Measurements from ENCODE around the gene GRAMD2B.
A peak's percentile ranks its signal among the peaks of the same experiment; 100 is the strongest.

GRAMD2B gene

DNA sequence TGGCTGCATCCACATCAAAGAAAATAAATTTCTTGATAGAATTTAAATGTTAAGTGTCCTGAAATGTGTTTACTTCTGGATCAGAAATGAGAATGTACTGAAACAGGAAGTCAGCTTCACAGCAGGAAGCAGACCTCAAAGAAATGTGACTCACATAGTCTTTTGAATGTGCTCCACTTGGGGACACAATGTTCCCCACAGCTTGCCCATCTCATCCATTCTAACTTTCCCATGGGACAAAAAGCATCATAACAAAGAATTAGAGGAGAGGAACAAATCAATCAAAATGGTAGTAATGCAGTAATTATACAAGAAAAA lies 85.7 kb downstream of the GRAMD2B start (continued):
- TF ChIP-seq ZNF473 (tag by site-specific recombination; IDR thresholded peaks at IDR 0.05) (no peak), ZNF223 (tag by site-specific recombination; IDR thresholded peaks at IDR 0.05) (no peak)

DNA sequence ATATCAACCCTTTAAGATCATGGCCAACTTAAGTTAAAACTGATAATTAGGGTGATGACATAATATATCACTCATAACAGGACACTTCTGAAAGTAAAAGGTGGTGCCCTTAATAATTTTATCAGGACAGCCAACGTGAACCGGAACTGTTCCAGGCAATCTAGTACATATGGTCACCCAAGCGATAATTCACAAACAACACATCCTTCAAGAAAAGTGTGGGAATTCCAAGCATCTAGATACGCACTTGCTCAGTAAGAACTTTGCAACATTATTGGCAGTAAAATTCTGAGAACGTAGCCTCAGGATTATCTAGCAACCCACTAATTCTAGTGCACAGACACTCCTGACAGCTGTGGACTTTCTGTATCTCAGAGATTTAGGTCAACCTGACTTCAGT lies 86.1 kb downstream of the GRAMD2B start:
- Histone ChIP-seq H3K4me3 (ENCODE audit: low read depth, low read length) (no peak overlapping the region), H3K9me3 (ENCODE audit: control insufficient read depth, insufficient read depth, low read depth, low read length) (no peaks in the 10 kb centered on the region), H3K4me1 (ENCODE audit: control insufficient read depth, insufficient read depth, low read length) (no peaks in the 10 kb centered on the region; the same call in 1 of the 2 replicates), H3K27ac (ENCODE audit: extremely low read depth, low read depth, low read length) (no peak overlapping the region), H3K36me3 (ENCODE audit: control insufficient read depth in 2 of 2, insufficient read depth in 1 of 2, low read length in 2 of 2) (no peaks in the 10 kb centered on the region)
- ChIA-PET POLR2A (no interaction called here), CTCF (interaction anchor here (0.9 to 1.0 kb wide), 2 partner anchors 9 to 24 kb away, joined by 3 to 9 read pairs; no protein-coding TSS in a partner anchor)
- TF ChIP-seq ZBTB7A (tag by site-specific recombination; IDR thresholded peaks at IDR 0.05; ENCODE audit: low read depth) = no peak
- TF ChIP-seq SETDB1 (IDR thresholded peaks at IDR 0.05; ENCODE audit: insufficient read length, low read length) = no peak
- TF ChIP-seq ZNF394 (tag by site-specific recombination; IDR thresholded peaks at IDR 0.05; ENCODE audit: borderline replicate concordance) = no peak
- TF ChIP-seq, protein P1, sequence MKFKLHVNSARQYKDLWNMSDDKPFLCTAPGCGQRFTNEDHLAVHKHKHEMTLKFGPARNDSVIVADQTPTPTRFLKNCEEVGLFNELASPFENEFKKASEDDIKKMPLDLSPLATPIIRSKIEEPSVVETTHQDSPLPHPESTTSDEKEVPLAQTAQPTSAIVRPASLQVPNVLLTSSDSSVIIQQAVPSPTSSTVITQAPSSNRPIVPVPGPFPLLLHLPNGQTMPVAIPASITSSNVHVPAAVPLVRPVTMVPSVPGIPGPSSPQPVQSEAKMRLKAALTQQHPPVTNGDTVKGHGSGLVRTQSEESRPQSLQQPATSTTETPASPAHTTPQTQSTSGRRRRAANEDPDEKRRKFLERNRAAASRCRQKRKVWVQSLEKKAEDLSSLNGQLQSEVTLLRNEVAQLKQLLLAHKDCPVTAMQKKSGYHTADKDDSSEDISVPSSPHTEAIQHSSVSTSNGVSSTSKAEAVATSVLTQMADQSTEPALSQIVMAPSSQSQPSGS (tag by site-specific recombination; IDR thresholded peaks at IDR 0.05; ENCODE audit: low read depth) = 0 out of 2 replicates have a peak, but pooled peaks have one; percentile 12
- no peak for TF ChIP-seq ZNF223 (tag by site-specific recombination; IDR thresholded peaks at IDR 0.05)
- TF ChIP-seq ZNF146 (tag by site-specific recombination; IDR thresholded peaks at IDR 0.05) = no peak

DNA sequence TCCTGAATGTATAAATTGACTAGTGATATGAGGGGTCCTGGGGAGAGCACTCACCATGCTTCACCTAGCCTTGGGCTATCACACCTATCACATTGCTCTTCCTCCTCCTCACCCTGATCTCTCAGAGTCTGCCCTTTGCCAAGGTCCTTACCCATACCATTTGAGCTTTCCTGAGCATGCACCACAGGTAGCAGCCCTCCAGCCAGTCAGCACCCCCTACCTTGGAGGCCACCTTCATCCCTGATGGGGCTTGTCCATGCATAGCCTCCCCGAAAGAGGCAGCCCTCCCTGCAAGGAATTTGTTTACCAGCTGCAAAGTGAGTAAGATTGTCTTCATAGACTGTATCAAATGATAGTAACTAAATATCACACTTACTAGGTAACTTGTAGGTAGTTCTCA lies 88.8 kb downstream of the GRAMD2B start:
- TF ChIP-seq, protein P2, sequence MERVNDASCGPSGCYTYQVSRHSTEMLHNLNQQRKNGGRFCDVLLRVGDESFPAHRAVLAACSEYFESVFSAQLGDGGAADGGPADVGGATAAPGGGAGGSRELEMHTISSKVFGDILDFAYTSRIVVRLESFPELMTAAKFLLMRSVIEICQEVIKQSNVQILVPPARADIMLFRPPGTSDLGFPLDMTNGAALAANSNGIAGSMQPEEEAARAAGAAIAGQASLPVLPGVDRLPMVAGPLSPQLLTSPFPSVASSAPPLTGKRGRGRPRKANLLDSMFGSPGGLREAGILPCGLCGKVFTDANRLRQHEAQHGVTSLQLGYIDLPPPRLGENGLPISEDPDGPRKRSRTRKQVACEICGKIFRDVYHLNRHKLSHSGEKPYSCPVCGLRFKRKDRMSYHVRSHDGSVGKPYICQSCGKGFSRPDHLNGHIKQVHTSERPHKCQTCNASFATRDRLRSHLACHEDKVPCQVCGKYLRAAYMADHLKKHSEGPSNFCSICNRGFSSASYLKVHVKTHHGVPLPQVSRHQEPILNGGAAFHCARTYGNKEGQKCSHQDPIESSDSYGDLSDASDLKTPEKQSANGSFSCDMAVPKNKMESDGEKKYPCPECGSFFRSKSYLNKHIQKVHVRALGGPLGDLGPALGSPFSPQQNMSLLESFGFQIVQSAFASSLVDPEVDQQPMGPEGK (tag by site-specific recombination; IDR thresholded peaks at IDR 0.05) = no peak
- TF ChIP-seq ZNF121 (tag by site-specific recombination; IDR thresholded peaks at IDR 0.05) (no peak), ZNF202 (tag by site-specific recombination; IDR thresholded peaks at IDR 0.05; ENCODE audit: borderline replicate concordance) (no peak), ZNF707 (tag by site-specific recombination; IDR thresholded peaks at IDR 0.05) (no peak), ZNF660 (tag by site-specific recombination; IDR thresholded peaks at IDR 0.05) (no peak), BCL11A (tag by site-specific recombination; IDR thresholded peaks at IDR 0.05; ENCODE audit: low read depth) (no peak), TRIM28 (IDR thresholded peaks at IDR 0.05; ENCODE audit: borderline replicate concordance, low read length) (no peak), ZNF580 (tag by site-specific recombination; IDR thresholded peaks at IDR 0.05) (no peak), ZNF626 (tag by site-specific recombination; IDR thresholded peaks at IDR 0.05) (no peak), ZBTB48 (tag by site-specific recombination; IDR thresholded peaks at IDR 0.05) (no peak), ZFP37 (tag by site-specific recombination; IDR thresholded peaks at IDR 0.05) (no peak), ZNF776 (tag by site-specific recombination; IDR thresholded peaks at IDR 0.05; ENCODE audit: borderline replicate concordance) (no peak), ZNF473 (tag by site-specific recombination; IDR thresholded peaks at IDR 0.05) (no peak), PRDM6 (tag by site-specific recombination; IDR thresholded peaks at IDR 0.05) (no peak)
- TF ChIP-seq, protein P3, sequence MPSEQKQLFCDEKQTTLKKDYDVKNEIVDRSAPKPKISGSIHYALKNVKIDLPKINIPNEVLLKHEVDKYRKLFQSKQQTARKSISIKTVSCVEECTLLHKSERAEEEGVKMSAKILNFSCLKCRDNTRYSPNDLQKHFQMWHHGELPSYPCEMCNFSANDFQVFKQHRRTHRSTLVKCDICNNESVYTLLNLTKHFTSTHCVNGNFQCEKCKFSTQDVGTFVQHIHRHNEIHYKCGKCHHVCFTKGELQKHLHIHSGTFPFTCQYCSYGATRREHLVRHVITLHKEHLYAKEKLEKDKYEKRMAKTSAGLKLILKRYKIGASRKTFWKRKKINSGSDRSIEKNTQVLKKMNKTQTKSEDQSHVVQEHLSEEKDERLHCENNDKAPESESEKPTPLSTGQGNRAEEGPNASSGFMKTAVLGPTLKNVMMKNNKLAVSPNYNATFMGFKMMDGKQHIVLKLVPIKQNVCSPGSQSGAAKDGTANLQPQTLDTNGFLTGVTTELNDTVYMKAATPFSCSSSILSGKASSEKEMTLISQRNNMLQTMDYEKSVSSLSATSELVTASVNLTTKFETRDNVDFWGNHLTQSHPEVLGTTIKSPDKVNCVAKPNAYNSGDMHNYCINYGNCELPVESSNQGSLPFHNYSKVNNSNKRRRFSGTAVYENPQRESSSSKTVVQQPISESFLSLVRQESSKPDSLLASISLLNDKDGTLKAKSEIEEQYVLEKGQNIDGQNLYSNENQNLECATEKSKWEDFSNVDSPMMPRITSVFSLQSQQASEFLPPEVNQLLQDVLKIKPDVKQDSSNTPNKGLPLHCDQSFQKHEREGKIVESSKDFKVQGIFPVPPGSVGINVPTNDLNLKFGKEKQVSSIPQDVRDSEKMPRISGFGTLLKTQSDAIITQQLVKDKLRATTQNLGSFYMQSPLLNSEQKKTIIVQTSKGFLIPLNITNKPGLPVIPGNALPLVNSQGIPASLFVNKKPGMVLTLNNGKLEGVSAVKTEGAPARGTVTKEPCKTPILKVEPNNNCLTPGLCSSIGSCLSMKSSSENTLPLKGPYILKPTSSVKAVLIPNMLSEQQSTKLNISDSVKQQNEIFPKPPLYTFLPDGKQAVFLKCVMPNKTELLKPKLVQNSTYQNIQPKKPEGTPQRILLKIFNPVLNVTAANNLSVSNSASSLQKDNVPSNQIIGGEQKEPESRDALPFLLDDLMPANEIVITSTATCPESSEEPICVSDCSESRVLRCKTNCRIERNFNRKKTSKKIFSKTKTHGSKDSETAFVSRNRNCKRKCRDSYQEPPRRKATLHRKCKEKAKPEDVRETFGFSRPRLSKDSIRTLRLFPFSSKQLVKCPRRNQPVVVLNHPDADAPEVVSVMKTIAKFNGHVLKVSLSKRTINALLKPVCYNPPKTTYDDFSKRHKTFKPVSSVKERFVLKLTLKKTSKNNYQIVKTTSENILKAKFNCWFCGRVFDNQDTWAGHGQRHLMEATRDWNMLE (tag by site-specific recombination; conservative IDR thresholded peaks at IDR 0.05; ENCODE audit: low read depth) = no peak
- H3K27ac ChIP-seq (ENCODE audit: extremely low read depth, low read depth, low read length) = no peak overlapping the region
- ChIA-PET CTCF (interaction anchor here (0.6 to 3.1 kb wide), 3 partner anchors 12 to 158 kb away, joined by 3 to 23 read pairs (median 8); no protein-coding TSS in a partner anchor), POLR2A (no interaction called here)
- H3K36me3 ChIP-seq (ENCODE audit: control insufficient read depth in 2 of 2, insufficient read depth in 1 of 2, low read length in 2 of 2) = no peaks in the 10 kb centered on the region
- no peak overlapping the region for H3K4me3 ChIP-seq (ENCODE audit: low read depth, low read length)
- no peaks in the 10 kb centered on the region for H3K9me3 ChIP-seq (ENCODE audit: control insufficient read depth, insufficient read depth, low read depth, low read length)
- peaks cover 19% of the 10 kb centered on the region for H3K4me1 ChIP-seq (ENCODE audit: control insufficient read depth, insufficient read depth, low read length)

Data from HEK293 (cell line).